ENCODE results near the gene TMEM141.
A peak's percentile ranks its signal among the peaks of the same experiment; 100 is the strongest.
"Not testable (repeated sequence)": the region's sequence is repeated elsewhere in the genome, so short reads cannot be mapped to it uniquely, and the experiment has no call there.

The TMEM141 gene

DNA sequence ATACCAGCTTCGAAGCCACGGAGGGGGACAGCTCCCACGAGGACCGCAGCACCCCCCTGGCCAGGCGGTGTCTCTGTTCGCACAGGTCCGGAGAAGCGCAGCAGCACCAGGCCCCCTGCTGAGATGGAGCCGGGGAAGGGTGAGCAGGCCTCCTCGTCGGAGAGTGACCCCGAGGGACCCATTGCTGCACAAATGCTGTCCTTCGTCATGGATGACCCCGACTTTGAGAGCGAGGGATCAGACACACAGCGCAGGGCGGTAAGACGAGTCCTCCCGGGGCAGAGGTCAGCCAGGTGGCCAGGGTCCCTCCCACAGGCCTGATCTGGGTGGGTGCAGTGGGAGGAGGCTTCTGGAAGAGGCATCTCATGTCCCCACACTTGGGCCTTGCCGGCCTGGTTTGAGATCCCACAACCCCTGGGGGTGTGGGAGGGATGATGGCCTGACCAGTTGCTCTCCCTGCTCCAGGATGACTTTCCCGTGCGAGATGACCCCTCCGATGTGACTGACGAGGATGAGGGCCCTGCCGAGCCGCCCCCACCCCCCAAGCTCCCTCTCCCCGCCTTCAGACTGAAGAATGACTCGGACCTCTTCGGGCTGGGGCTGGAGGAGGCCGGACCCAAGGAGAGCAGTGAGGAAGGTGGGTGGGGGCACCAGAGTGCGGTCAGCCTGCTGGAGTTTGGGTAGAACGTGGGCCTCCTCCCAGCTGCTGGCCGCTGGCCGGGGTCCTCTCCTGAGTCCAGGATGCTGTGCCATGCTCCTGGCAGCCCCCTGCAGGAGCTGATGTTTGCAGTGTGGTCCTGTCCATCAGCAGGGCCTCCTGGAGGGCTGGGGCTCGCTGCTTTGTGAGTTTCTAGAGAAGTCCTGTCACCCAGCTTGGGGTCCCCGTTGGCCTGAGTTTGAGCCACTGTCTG lies 48.3 kb downstream of the TMEM141 start:
- no peak overlapping the region for H3K4me3 ChIP-seq (ENCODE audit: low read length)
- H3K9me3 ChIP-seq (ENCODE audit: insufficient read depth, low read length) = no peaks in the 10 kb centered on the region
- TF ChIP-seq, protein P1, sequence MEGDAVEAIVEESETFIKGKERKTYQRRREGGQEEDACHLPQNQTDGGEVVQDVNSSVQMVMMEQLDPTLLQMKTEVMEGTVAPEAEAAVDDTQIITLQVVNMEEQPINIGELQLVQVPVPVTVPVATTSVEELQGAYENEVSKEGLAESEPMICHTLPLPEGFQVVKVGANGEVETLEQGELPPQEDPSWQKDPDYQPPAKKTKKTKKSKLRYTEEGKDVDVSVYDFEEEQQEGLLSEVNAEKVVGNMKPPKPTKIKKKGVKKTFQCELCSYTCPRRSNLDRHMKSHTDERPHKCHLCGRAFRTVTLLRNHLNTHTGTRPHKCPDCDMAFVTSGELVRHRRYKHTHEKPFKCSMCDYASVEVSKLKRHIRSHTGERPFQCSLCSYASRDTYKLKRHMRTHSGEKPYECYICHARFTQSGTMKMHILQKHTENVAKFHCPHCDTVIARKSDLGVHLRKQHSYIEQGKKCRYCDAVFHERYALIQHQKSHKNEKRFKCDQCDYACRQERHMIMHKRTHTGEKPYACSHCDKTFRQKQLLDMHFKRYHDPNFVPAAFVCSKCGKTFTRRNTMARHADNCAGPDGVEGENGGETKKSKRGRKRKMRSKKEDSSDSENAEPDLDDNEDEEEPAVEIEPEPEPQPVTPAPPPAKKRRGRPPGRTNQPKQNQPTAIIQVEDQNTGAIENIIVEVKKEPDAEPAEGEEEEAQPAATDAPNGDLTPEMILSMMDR (IDR thresholded peaks at IDR 0.05; ENCODE audit: low read depth, low read length) = no peak
- TF ChIP-seq EZH2phosphoT487 (IDR thresholded peaks at IDR 0.05; ENCODE audit: low read depth) = no peak
- no peak overlapping the region for H3K9ac ChIP-seq (ENCODE audit: low read length)
- no peak overlapping the region for H3K4me2 ChIP-seq (ENCODE audit: low read length)
- H3K27ac ChIP-seq (ENCODE audit: low read length) = no peak overlapping the region
- H3K79me2 ChIP-seq (ENCODE audit: low read length) = no peaks in the 10 kb centered on the region
- peaks cover 7% of the 10 kb centered on the region for H3K4me1 ChIP-seq (ENCODE audit: low read length)
- no peaks in the 10 kb centered on the region for H3K27me3 ChIP-seq (ENCODE audit: low read depth, low read length)
- H4K20me1 ChIP-seq (ENCODE audit: insufficient read depth, low read length) = no peaks in the 10 kb centered on the region
- H3K36me3 ChIP-seq (replicated peaks; ENCODE audit: low read depth, low read length) = peaks cover 9% of the 10 kb centered on the region
- no peak overlapping the region for H2AFZ ChIP-seq (ENCODE audit: low read depth, low read length)

DNA sequence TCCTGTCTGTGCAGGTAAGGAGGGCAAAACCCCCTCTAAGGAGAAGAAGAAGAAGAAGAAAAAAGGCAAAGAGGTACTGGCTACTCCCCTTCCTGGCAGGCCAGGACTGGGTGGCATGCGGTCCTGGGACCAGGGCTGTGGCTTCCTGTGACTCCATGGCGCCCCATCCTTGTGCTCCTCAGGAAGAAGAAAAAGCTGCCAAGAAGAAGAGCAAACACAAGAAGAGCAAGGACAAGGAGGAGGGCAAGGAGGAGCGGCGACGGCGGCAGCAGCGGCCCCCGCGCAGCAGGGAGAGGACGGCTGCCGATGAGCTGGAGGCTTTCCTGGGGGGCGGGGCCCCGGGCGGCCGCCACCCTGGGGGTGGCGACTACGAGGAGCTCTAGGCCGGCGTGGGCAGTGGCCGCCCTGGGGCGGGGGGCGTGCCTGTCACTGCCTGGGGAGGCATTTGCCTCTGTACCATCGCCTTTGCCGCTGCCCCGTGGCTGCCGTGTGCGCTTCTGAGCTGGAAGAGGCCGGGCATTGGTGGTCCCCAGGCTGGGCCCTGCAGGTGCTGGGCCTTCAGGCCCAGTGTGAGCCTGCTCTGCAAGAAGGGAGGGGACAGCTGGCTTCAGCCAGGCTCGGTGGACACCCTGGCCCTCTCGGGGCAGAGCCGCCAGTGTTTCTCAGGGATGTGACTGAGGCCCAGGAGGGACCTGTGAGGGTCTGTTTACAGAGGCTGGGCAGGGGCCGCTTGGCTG lies 49.2 kb downstream of the TMEM141 start:
- Histone ChIP-seq H3K36me3 (replicated peaks; ENCODE audit: low read depth, low read length) (peaks cover 9% of the 10 kb centered on the region), H3K27ac (ENCODE audit: low read length) (no peak overlapping the region), H3K79me2 (ENCODE audit: low read length) (no peaks in the 10 kb centered on the region), H3K4me3 (ENCODE audit: low read length) (no peak overlapping the region), H4K20me1 (ENCODE audit: insufficient read depth, low read length) (no peaks in the 10 kb centered on the region), H2AFZ (ENCODE audit: low read depth, low read length) (no peak overlapping the region), H3K4me2 (ENCODE audit: low read length) (no peak overlapping the region), H3K27me3 (ENCODE audit: low read depth, low read length) (no peaks in the 10 kb centered on the region), H3K9me3 (ENCODE audit: insufficient read depth, low read length) (no peaks in the 10 kb centered on the region), H3K4me1 (ENCODE audit: low read length) (peaks cover 7% of the 10 kb centered on the region), H3K9ac (ENCODE audit: low read length) (no peak overlapping the region)
- no peak for TF ChIP-seq EZH2phosphoT487 (IDR thresholded peaks at IDR 0.05; ENCODE audit: low read depth)
- TF ChIP-seq, protein P1 (IDR thresholded peaks at IDR 0.05; ENCODE audit: low read depth, low read length) = no peak

DNA sequence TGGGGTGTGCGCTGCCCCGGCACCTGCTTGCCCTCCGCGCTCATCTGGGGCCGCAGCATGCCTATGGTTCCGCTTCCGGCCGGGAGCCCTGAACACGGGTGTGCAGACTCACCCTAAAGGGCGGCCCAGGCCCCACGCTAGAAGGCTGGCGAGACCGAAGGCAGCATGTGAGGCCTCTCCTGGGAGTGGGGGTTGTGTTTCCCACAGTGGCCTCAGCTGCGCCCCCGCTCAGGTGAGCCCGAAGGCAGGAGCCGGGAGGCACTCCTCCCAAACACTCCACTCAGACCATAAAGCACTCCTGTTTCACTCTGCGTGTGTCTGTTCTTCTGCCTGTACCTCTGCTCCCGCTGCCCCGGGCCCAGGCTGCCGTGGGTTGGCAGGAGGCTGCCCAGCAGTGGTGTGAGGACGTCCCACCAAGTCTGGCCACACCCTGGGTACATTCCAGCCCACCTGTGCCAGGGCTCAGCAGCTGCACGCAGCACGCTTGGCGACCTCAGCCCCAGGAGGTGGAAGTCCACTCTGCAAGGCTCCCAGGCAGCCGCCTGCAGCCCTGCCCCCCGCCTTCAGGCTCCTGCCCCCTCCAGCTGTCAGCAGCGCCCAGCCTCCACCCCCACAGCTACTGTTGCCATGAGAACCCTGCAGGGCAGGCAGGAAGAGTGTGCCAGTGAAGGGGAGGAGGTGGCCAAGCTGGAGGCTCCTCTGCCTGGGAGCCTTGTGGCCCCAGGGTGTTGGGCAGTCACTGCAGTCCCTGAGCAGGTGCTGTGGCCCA lies 49.9 kb downstream of the TMEM141 start:
- no peaks in the 10 kb centered on the region for H3K27me3 ChIP-seq (ENCODE audit: low read depth, low read length)
- no peaks in the 10 kb centered on the region for H3K9me3 ChIP-seq (ENCODE audit: insufficient read depth, low read length)
- no peak overlapping the region for H3K9ac ChIP-seq (ENCODE audit: low read length)
- H3K4me2 ChIP-seq (ENCODE audit: low read length) = no peak overlapping the region
- no peak overlapping the region for H3K4me3 ChIP-seq (ENCODE audit: low read length)
- no peak overlapping the region for H2AFZ ChIP-seq (ENCODE audit: low read depth, low read length)
- peaks cover 9% of the 10 kb centered on the region for H3K36me3 ChIP-seq (replicated peaks; ENCODE audit: low read depth, low read length)
- H3K27ac ChIP-seq (ENCODE audit: low read length) = no peak overlapping the region
- TF ChIP-seq, protein P1 (IDR thresholded peaks at IDR 0.05; ENCODE audit: low read depth, low read length) = no peak
- TF ChIP-seq EZH2phosphoT487 (IDR thresholded peaks at IDR 0.05; ENCODE audit: low read depth) = no peak
- H3K79me2 ChIP-seq (ENCODE audit: low read length) = no peaks in the 10 kb centered on the region
- peaks cover 7% of the 10 kb centered on the region for H3K4me1 ChIP-seq (ENCODE audit: low read length)
- no peaks in the 10 kb centered on the region for H4K20me1 ChIP-seq (ENCODE audit: insufficient read depth, low read length)

DNA sequence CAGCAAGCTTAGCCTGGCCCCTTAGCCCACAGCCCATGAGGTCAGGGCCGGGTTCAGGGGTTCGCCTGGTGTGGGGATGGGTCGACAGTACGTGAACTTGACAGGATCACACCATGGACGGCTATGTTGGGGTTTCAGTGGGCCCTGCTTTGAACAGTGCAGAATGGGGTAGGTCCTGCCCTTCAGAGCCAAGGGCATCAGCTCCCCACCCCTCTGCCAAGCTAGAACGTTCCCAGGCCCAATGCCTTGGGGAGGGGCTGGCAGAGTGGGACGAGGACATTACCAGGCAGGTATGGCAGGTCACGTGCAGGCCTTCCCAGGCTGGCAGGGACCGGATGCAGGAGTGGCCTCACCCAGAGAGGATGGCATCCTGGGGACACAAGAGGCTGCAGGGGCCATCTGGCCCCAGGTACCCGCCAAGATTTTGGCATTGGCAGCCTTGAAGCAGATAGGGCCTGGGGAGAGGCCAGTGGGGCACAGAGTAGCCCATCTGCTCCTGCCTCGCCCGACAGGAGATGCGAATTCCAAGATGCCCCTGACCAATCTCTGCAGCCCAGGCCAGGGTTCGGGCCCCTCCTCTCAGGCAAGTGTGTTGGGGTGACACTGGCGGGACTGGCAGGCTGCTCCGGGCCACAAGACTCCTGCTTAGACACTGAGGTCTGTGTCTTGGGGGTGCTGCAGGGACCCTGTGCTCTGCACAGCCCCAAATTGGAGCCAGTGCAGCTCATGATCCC lies 50.7 kb downstream of the TMEM141 start:
- not testable (repeated sequence) for H3K9ac ChIP-seq (ENCODE audit: low read length); H3K79me2 ChIP-seq (ENCODE audit: low read length); H3K27ac ChIP-seq (ENCODE audit: low read length); H3K27me3 ChIP-seq (ENCODE audit: low read depth, low read length); H3K36me3 ChIP-seq (replicated peaks; ENCODE audit: low read depth, low read length); H4K20me1 ChIP-seq (ENCODE audit: insufficient read depth, low read length); H2AFZ ChIP-seq (ENCODE audit: low read depth, low read length); H3K4me1 ChIP-seq (ENCODE audit: low read length); H3K9me3 ChIP-seq (ENCODE audit: insufficient read depth, low read length)
- Histone ChIP-seq H3K4me2 (ENCODE audit: low read length) (peak overlapping the region; percentile 98), H3K4me3 (ENCODE audit: low read length) (peak overlapping the region; percentile 93)

All from OCI-LY3 (cell line).